ENCODE measurements around the gene SLC6A18. TPM values are rescaled to one million over a fixed set of nuclear protein-coding genes. Genes with fewer than 3 reads are reported as not detected.
"Not testable (repeated sequence)": the region's sequence is repeated elsewhere in the genome, so short reads cannot be mapped to it uniquely, and the experiment has no call there.

Gene SLC6A18
- total RNA-seq, 2 experiments from 2014 or later, result not detected

DNA sequence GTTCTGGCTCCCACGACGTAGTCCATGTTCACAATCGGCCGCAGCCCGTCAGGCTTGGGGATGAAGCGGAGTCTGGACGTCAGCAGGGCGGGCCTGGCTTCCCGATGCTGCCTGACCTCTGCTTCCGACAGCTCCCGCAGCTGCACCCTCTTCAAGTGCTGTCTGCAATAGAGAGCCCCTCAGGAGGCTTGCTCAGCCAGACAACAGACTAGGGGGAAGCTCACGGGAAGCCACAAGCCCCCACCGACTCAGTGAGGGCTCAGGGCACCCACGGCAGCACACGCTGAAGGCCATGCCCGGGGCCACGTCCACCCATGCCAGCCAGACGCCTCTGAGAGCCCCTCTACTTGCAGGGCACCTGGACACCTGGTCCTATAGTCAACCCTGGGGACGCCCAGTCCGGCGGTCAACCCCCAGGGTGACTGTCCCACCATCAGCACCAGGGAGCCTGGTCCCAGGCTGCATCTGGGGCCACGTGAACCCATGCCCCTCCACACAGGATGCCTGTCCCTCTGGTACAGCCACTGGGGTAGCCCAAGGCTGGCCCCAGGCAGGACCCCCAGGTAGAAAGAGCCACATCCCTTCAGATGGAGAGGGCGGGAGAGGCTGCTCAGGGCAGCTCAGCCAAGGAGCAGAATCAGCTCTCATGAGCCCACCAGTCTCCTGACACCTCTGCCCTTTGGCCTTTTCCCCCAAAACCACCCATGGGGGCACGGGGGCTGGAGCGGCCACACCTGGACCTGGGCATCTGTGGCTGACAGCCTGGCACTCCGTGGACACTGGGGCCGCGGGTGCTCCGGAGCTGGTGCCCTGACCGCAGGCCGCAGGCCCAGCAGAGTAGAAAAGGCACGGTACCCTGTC, 55.2 kb downstream of the SLC6A18 start:
- no peak for DNase-seq
- H3K27me3 Mint-ChIP-seq, result no peaks in the 10 kb centered on the region
- H3K27ac Mint-ChIP-seq, result no peak overlapping the region
- no peak overlapping the region for H3K4me3 Mint-ChIP-seq
- peaks cover 10% of the 10 kb centered on the region for H3K36me3 Mint-ChIP-seq (ENCODE audit: low read depth)
- POLR2A ChIA-PET, result no interaction called here
- ATAC-seq, result no peak
- no peaks in the 10 kb centered on the region for H3K9me3 Mint-ChIP-seq (ENCODE audit: low read depth)
- intact Hi-C loops (cut with DNase I, micrococcal nuclease), result no loop called here
- no peaks in the 10 kb centered on the region for H3K4me1 Mint-ChIP-seq
- CTCF ChIA-PET, result interaction anchor here (0.6 kb wide), 1 partner anchor 730 kb away, joined by 3 read pairs; no protein-coding TSS in a partner anchor

DNA sequence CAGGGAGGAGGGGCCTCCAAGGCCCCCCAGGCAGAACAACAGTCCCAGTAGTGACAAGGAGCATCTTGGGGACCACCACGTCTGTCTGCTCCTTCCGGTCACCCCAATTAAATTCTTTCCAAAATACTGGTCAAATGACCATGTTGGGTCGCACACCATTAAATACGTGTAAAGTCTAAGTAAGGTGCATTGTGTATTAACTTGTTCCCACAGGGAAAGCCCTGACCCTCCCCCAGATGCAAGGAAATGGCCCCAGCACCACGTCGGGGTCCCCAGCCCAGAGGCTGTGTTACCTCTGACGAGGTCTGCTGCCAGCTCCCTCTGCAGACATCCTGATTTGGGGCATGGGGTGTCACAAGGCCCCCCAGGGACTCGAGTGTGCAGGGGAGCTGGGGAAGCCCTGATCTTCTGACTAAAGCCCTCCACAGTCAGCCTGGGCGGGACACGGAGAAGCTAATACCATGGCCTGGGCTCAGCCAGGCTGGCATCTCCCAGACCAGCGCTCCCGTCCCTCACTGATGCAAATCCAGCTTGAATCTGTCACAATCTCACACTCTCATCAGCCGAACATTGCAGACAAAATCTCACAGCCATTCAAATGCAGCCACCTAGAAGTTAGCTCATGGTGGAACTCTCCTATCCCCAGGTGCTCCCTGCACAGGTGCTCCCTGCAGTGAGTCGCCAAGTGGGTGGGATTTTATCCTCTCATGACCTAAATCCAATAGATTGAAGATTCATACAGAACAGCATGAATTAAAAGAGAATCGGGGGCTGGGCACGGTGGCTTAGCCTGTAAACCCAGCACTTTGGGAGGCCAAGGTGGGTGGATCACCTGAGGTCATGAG, 56.1 kb downstream of the SLC6A18 start:
- ATAC-seq (no peak), DNase-seq (no peak)
- H3K36me3 Mint-ChIP-seq (ENCODE audit: low read depth), result peaks cover 13% of the 10 kb centered on the region
- H3K9me3 Mint-ChIP-seq (ENCODE audit: low read depth), result no peaks in the 10 kb centered on the region
- H3K27me3 Mint-ChIP-seq, result no peaks in the 10 kb centered on the region
- ChIA-PET CTCF (interaction anchor here (0.6 kb wide), 2 partner anchors 188 to 730 kb away, joined by 3 read pairs; no protein-coding TSS in a partner anchor), POLR2A (no interaction called here)
- H3K27ac Mint-ChIP-seq, result no peak overlapping the region
- intact Hi-C loops (cut with DNase I, micrococcal nuclease), result no loop called here
- H3K4me3 Mint-ChIP-seq, result no peak overlapping the region
- no peaks in the 10 kb centered on the region for H3K4me1 Mint-ChIP-seq

DNA sequence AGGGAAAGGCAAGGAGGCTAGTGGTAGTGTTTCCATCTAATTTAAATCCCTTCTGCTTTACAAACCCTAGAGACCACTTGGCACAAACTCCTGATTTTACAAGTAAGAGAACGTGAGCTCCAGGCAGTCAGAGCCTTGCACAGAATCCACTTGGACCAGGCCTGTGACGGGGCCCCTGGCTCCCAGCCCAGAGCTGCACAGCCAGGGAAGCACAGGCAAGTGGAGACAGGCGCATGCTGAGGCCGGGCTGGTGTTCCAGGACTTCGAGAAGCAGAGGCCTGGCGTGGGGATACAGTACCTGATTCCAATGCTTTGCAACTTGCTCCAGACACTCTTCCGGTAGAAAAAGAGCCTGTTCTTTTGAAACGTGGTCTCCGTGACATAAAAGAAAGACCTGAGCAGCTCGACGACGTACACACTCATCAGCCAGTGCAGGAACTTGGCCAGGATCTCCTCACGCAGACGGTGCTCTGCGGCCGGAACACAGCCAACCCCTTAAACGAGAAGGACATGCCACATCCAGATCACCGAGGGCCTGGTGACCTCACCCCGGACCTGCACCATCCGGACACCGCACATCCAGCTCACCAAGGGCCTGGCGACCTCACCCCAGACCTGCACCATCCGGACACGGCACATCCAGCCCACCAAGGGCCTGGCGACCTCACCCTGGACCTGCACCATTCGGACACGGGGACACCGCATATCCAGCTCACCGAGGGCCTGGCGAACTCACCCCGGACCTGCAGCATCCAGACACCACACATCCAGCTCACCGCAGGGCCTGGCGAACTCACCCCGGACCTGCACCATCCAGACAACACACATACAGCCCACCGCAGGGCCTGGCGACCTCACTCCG, 57.2 kb downstream of the SLC6A18 start:
- Mint-ChIP-seq H3K27ac (no peak overlapping the region), H3K4me1 (no peaks in the 10 kb centered on the region), H3K9me3 (ENCODE audit: low read depth) (no peaks in the 10 kb centered on the region), H3K36me3 (ENCODE audit: low read depth) (peaks cover 15% of the 10 kb centered on the region), H3K27me3 (no peaks in the 10 kb centered on the region), H3K4me3 (no peak overlapping the region)
- intact Hi-C loops (cut with DNase I, micrococcal nuclease), result no loop called here
- ATAC-seq (no peak), DNase-seq (no peak)
- CTCF ChIA-PET, result no interaction called here
- POLR2A ChIA-PET, result interaction anchor here (0.6 to 0.7 kb wide), 2 partner anchors 36 to 252 kb away, joined by 3 to 4 read pairs; no protein-coding TSS in a partner anchor

DNA sequence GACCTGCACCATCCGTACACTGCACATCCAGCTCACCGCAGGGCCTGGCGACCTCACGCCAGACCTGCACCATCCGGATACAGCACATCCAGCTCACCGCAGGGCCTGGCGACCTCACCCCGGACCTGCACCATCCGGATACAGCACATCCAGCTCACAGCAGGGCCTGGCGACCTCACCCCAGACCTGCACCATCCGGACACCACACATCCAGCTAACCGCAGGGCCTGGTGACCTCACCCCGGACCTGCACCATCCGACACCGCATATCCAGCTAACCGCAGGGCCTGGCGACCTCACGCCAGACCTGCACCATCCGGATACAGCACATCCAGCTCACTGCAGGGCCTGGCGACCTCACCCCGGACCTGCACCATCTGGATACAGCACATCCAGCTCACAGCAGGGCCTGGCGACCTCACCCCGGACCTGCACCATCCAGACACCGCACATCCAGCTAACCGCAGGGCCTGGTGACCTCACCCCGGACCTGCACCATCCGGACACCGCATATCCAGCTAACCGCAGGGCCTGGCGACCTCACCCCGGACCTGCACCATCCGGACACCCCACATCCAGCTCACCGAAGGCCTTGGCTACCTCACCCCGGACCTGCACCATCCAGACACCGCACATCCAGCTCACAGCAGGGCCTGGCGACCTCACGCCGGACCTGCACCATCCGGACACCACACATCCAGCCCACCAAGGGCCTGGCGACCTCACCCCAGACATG, 58.0 kb downstream of the SLC6A18 start:
- H3K27ac Mint-ChIP-seq; H3K9me3 Mint-ChIP-seq (ENCODE audit: low read depth); DNase-seq; CTCF ChIA-PET; ATAC-seq; intact Hi-C loops (cut with DNase I, micrococcal nuclease); H3K4me1 Mint-ChIP-seq; H3K27me3 Mint-ChIP-seq; H3K4me3 Mint-ChIP-seq: not testable (repeated sequence)
- POLR2A ChIA-PET, result interaction anchor here (0.6 to 0.7 kb wide), 2 partner anchors 36 to 252 kb away, joined by 3 to 4 read pairs; no protein-coding TSS in a partner anchor
- peaks cover 16% of the 10 kb centered on the region for H3K36me3 Mint-ChIP-seq (ENCODE audit: low read depth)

DNA sequence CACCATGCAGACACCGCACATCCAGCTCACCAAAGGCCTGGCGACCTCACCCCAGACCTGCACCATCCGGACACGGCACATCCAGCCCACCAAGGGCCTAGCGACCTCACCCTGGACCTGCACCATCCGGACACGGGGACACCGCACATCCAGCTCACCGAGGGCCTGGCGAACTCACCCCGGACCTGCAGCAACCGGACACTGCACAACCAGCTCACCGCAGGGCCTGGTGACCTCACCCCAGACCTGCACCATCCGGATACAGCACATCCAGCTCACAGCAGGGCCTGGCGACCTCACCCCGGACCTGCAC, 58.5 kb downstream of the SLC6A18 start:
- H3K9me3 Mint-ChIP-seq (ENCODE audit: low read depth); H3K27ac Mint-ChIP-seq; H3K27me3 Mint-ChIP-seq; ATAC-seq; DNase-seq; intact Hi-C loops (cut with DNase I, micrococcal nuclease); H3K4me1 Mint-ChIP-seq; CTCF ChIA-PET; POLR2A ChIA-PET; H3K4me3 Mint-ChIP-seq: not testable (repeated sequence)
- H3K36me3 Mint-ChIP-seq (ENCODE audit: low read depth), result peaks cover 16% of the 10 kb centered on the region

DNA sequence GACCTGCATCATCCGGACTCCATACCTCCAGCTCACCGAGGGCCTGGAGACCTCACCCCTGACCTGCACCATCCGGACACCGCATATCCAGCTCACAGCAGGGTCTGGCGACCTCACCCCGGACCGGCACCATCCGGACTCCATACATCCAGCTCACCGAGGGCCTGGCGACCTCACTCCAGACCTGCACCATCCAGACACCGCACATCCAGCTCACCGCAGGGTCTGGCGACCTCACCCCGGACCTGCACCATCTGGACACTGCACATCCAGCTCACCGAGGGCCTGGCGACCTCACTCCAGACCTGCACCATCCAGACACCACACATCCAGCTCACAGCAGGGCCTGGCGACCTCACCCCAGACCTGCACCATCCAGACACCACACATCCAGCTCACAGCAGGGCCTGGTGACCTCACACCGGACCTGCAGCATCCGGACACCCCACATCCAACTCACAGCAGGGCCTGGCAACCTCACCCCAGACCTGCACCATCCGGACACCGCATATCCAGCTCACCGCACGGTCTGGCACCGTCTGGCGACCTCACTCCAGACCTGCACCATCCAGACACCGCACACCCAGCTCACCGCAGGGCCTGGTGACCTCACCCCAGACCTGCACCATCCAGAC, 59.3 kb downstream of the SLC6A18 start:
- ATAC-seq; POLR2A ChIA-PET; DNase-seq; intact Hi-C loops (cut with DNase I, micrococcal nuclease); CTCF ChIA-PET; H3K4me1 Mint-ChIP-seq; H3K27me3 Mint-ChIP-seq; H3K27ac Mint-ChIP-seq; H3K9me3 Mint-ChIP-seq (ENCODE audit: low read depth); H3K4me3 Mint-ChIP-seq: not testable (repeated sequence)
- peaks cover 14% of the 10 kb centered on the region for H3K36me3 Mint-ChIP-seq (ENCODE audit: low read depth)

DNA sequence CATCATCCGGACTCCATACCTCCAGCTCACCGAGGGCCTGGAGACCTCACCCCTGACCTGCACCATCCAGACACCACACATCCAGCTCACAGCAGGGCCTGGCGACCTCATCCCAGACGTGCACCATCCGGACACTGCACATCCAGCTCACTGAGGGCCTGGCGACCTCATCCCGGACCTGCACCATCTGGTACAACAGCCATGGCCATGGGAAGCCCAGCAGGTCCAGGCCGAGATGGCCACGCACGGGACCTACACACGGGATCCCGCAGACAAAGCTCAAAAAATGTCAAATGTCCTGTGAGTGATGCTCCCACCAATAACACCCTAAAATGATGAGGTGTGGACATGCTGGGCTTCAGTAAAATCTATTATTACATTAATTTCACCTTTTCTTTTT, 60.0 kb downstream of the SLC6A18 start:
- ChIA-PET POLR2A (no interaction called here), CTCF (no interaction called here)
- H3K4me1 Mint-ChIP-seq, result no peaks in the 10 kb centered on the region
- H3K36me3 Mint-ChIP-seq (ENCODE audit: low read depth), result peaks cover 14% of the 10 kb centered on the region
- intact Hi-C loops (cut with DNase I, micrococcal nuclease), result no loop called here
- no peaks in the 10 kb centered on the region for H3K9me3 Mint-ChIP-seq (ENCODE audit: low read depth)
- H3K27me3 Mint-ChIP-seq, result no peaks in the 10 kb centered on the region
- no peak for DNase-seq
- no peak for ATAC-seq
- H3K4me3 Mint-ChIP-seq, result no peak overlapping the region
- H3K27ac Mint-ChIP-seq, result no peak overlapping the region

DNA sequence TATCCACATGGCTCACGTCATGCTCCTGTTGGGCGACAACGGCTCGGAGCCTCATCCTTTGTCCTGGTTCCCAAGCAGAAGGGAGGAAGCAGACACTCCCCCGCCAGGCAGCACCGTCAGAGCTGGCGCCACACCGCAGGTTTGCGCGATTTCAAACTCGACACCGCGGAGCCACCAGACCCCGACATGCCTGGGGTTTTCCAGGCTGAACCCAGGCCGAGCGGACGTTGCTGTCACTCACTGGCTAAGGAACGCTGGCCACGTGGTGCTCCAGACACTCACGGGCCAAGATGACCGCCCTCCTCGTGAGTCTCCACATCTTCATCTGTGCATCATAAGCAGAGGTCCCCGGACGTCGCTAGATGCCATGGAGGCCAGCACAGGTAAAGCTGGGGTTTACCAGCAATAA, 60.7 kb downstream of the SLC6A18 start:
- Mint-ChIP-seq H3K9me3 (ENCODE audit: low read depth) (no peaks in the 10 kb centered on the region), H3K27ac (no peak overlapping the region), H3K36me3 (ENCODE audit: low read depth) (peaks cover 14% of the 10 kb centered on the region), H3K4me3 (no peak overlapping the region), H3K4me1 (no peaks in the 10 kb centered on the region), H3K27me3 (no peaks in the 10 kb centered on the region)
- ATAC-seq (no peak), DNase-seq (no peak)
- intact Hi-C loops (cut with DNase I, micrococcal nuclease), result no loop called here
- POLR2A ChIA-PET, result no interaction called here
- CTCF ChIA-PET, result no interaction called here

DNA sequence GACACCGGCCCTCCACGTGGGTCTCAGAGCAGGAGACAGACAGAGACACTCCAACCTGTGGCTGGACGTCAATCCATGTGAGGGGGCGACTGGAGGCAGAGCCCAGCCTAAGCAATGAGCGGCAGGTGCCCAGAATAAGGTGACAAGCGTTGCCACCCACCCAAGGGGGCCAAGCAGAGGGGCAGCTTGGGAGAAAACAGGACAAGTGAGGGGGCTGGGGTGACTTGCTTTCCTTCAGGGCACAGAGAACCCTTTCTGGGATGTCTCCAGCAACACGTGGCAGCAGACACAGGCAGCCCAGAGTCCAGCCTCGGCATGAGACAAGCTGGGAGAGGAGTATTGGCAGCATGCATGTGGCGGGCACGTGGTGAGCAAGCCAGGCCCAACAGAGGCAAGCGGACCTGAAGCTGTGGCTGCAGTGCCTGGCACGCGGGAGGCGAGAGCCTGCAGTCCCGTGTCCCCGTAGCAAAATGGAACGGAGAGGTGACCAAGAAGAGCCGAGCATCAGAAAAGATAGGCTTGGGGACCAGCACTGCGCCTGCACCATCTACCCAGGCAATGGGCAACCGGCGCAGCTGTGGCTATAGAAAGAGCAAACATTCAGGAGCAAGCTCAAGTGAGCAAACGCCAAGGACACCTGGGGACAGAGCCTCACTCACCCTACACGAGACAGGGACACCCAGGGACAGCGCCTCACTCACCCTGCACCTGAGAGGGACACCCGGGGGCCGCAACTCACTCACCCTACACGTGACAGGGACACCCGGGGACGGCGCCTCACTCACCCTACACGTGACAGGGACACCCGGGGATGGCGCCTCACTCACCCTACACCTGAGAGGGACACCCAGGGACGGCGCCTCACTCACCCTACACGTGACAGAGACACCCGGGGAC, 63.5 kb downstream of the SLC6A18 start:
- H3K27me3 Mint-ChIP-seq, result no peaks in the 10 kb centered on the region
- no peak overlapping the region for H3K4me3 Mint-ChIP-seq
- CTCF ChIA-PET, result interaction anchor here (1.1 kb wide), 1 partner anchor 27 kb away, joined by 3 read pairs; no protein-coding TSS in a partner anchor
- POLR2A ChIA-PET, result no interaction called here
- ATAC-seq (no peak), DNase-seq (no peak)
- no peak overlapping the region for H3K27ac Mint-ChIP-seq
- no peaks in the 10 kb centered on the region for H3K9me3 Mint-ChIP-seq (ENCODE audit: low read depth)
- peaks cover 10% of the 10 kb centered on the region for H3K4me1 Mint-ChIP-seq
- peaks cover 20% of the 10 kb centered on the region for H3K36me3 Mint-ChIP-seq (ENCODE audit: low read depth)
- intact Hi-C loops (cut with DNase I, micrococcal nuclease), result no loop called here

DNA sequence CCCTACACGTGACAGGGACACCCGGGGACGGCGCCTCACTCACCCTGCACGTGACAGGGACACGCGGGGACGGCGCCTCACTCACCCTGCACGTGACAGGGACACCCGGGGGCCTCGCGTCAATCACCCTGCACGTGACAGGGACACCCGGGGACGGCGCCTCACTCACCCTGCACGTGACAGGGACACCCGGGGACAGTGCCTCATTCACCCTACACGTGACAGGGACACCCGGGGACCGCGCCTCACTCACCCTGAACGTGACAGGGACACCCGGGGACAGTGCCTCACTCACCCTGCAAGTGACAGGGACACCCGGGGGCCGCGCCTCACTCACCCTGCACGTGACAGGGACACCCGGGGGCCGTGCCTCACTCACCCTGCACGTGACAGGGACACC, 64.4 kb downstream of the SLC6A18 start:
- DNase-seq; intact Hi-C loops (cut with DNase I, micrococcal nuclease); H3K27me3 Mint-ChIP-seq; H3K9me3 Mint-ChIP-seq (ENCODE audit: low read depth); ATAC-seq; H3K4me3 Mint-ChIP-seq; CTCF ChIA-PET; POLR2A ChIA-PET; H3K27ac Mint-ChIP-seq: not testable (repeated sequence)
- Mint-ChIP-seq H3K36me3 (ENCODE audit: low read depth) (peaks cover 20% of the 10 kb centered on the region), H3K4me1 (peaks cover 11% of the 10 kb centered on the region)
